ENCODE results near the gene CES2.

GRCh38 chr16:66930189-66930588 is 5.1 kb upstream of the CES2 start:
- TF ChIP-seq CTCF (IDR thresholded peaks at IDR 0.05; ENCODE audit: poor library complexity): no peak
- no peak for TF ChIP-seq EZH2 (IDR thresholded peaks at IDR 0.05; ENCODE audit: borderline replicate concordance)
- no peak for TF ChIP-seq EZH2phosphoT487 (IDR thresholded peaks at IDR 0.05; ENCODE audit: low read depth, severe bottlenecking, unreplicated experiment)
